AG20443 (cell line): ENCODE data around the gene DLK1.
A peak's percentile ranks its signal among the peaks of the same experiment; 100 is the strongest.

Source experiments
- DNase-seq: peaks from one replicate; pipeline ENCODE4 v3.0.0; 2012; ENCODE audit warnings: low spot score, mixed read lengths

Gene DLK1

GRCh38 chr14:100726550-100727085 is at the start of gene DLK1:
Gene DLK1 (plus strand): TSS chr14:100726892. CDS start chr14:100727069, 177 bp downstream.
- DNase-seq = no peak

- no peak for DNase-seq
These were observed 49.5 kb upstream of the DLK1 start for GRCh38 chr14:100677152-100677551.

- DNase-seq = peak; percentile 55
These were observed 48.9 kb upstream of the DLK1 start for GRCh38 chr14:100677554-100678468.

- DNase-seq = no peak
These were observed 48.2 kb upstream of the DLK1 start for GRCh38 chr14:100678469-100678828.

GRCh38 chr14:100679153-100679552 is 47.5 kb upstream of the DLK1 start:
- no peak for DNase-seq

- DNase-seq = peak; percentile 93
These were observed 46.8 kb upstream of the DLK1 start for GRCh38 chr14:100679707-100680438.

GRCh38 chr14:100680439-100681051 is 46.1 kb upstream of the DLK1 start:
- peak; percentile 54 for DNase-seq

- no peak for DNase-seq
These were observed 45.6 kb upstream of the DLK1 start for GRCh38 chr14:100681111-100681510.

- DNase-seq = no peak
These were observed 43.9 kb upstream of the DLK1 start for GRCh38 chr14:100682749-100683148.

- DNase-seq = no peak
These were observed 43.1 kb upstream of the DLK1 start for GRCh38 chr14:100683578-100683977.

- no peak for DNase-seq
These were observed 42.5 kb upstream of the DLK1 start for GRCh38 chr14:100684154-100684553.

GRCh38 chr14:100684961-100685360 is 41.7 kb upstream of the DLK1 start:
- DNase-seq = no peak

GRCh38 chr14:100686858-100687257 is 39.8 kb upstream of the DLK1 start:
- DNase-seq = no peak

- no peak for DNase-seq
These were observed 39.3 kb upstream of the DLK1 start for GRCh38 chr14:100687386-100687785.

GRCh38 chr14:100688051-100688450 is 38.6 kb upstream of the DLK1 start:
- DNase-seq = no peak

GRCh38 chr14:100688598-100689461 is 37.9 kb upstream of the DLK1 start:
- peak; percentile 73 for DNase-seq

- DNase-seq = no peak
These were observed 36.0 kb upstream of the DLK1 start for GRCh38 chr14:100690672-100691071.

- no peak for DNase-seq
These were observed 35.2 kb upstream of the DLK1 start for GRCh38 chr14:100691395-100692056.

GRCh38 chr14:100692256-100692655 is 34.4 kb upstream of the DLK1 start:
- no peak for DNase-seq

GRCh38 chr14:100692859-100693558 is 33.7 kb upstream of the DLK1 start:
- peak; percentile 90 for DNase-seq
